ENCODE results near the gene ANKRD34C.

GRCh38 chr15:79299126-79299840 lies 16.8 kb downstream of the ANKRD34C start:
- TF ChIP-seq CTCF (IDR thresholded peaks at IDR 0.05; ENCODE audit: poor library complexity, severe bottlenecking) = no peak
- no peak for TF ChIP-seq POLR2AphosphoS5 (IDR thresholded peaks at IDR 0.05)
- TF ChIP-seq MXI1 (conservative IDR thresholded peaks at IDR 0.05; ENCODE audit: poor library complexity, severe bottlenecking) = no peak
- no peak for TF ChIP-seq TAF1 (IDR thresholded peaks at IDR 0.05; ENCODE audit: low read depth)

All from neural cell (in vitro differentiated cells).